ENCODE measurements around the gene KRTAP3-2.
"Not testable (repeated sequence)": the region's sequence is repeated elsewhere in the genome, so short reads cannot be mapped to it uniquely, and the experiment has no call there.

KRTAP3-2 gene

GRCh38 chr17:40999563-40999962, at the start of gene KRTAP3-2:
KRTAP3-2 (minus strand) TSS chr17:40999906; CDS start chr17:40999853, 53 bp downstream.
- not testable (repeated sequence) for DNase-seq (ENCODE audit: extremely low read depth in 1 of 2, low read depth in 1 of 2)

GRCh38 chr17:41049110-41049509, 49.4 kb upstream of the KRTAP3-2 start:
- no peak for DNase-seq (ENCODE audit: extremely low read depth in 1 of 2, low read depth in 1 of 2)

DNA sequence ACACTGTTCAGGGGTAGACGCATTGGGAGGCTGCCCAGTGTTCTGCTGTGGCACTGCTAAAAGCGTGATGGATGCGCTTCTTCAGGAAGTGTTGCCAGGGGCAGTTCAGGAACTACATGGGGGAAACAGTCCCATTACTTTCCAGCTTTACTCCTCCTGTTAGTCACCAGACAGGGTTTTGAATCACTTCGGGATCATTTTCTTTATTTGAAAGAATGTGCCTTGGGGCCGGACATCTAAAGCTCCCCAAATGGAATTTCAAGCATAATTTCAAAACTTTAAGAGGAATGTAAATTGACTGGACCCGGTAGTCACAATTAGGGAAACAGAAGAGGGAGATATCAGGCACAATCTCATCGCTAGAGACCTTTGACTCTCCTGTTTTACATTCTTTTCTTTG, 48.7 kb upstream of the KRTAP3-2 start:
- no peak for DNase-seq (ENCODE audit: extremely low read depth in 1 of 2, low read depth in 1 of 2)

DNA sequence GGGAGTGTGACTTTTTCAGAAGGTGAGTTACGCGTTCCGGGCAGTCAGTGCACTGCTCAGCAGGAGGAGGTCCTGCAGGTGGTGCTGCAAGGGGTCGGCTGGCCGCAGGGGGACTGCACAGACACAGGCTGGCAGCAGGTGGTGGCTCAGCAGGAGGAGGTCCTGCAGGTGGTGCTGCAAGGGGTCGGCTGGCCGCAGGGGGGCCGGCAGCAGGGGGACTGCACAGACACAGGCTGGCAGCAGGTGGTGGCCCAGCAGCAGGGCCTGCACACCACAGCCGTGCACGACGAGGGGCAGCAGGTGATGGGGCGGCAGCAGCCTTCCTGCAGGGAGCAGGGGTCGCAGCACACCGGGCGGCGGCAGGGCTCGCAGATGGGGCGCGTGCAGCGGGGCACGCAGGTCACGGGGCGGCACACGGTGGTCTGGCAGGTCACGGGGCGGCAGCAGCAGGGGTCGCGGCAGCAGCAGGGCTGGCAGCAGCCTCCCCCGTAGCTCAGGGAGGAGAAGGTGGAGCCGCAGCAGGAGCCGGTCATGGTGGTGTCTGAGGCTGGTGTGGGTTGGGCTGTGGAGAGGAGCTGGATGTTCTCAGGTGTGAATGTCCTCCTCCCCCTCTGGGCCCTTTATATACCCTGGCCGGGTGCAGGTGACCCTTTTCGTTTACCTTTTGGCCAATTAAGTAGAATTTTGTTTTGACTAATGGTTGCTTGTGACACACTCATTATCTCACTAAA, 47.2 kb upstream of the KRTAP3-2 start, which contains the start of gene KRTAP2-1:
Gene KRTAP2-1 (minus strand): TSS at position 582 of the 731 bp plus-strand sequence. CDS start 49 bp downstream, at position 533.
- DNase-seq (ENCODE audit: extremely low read depth in 1 of 2, low read depth in 1 of 2): not testable (repeated sequence)

GRCh38 chr17:41042953-41043352, 43.2 kb upstream of the KRTAP3-2 start:
- no peak for DNase-seq (ENCODE audit: extremely low read depth in 1 of 2, low read depth in 1 of 2)

GRCh38 chr17:41040783-41041571, 41.3 kb upstream of the KRTAP3-2 start, which contains the start of gene KRTAP1-1:
KRTAP1-1 (minus strand) TSS chr17:41041450; CDS start chr17:41041397, 53 bp downstream.
- not testable (repeated sequence) for DNase-seq (ENCODE audit: extremely low read depth in 1 of 2, low read depth in 1 of 2)

- no peak for DNase-seq (ENCODE audit: extremely low read depth in 1 of 2, low read depth in 1 of 2)
Observed at GRCh38 chr17:41037853-41038350, 38.2 kb upstream of the KRTAP3-2 start.

DNA sequence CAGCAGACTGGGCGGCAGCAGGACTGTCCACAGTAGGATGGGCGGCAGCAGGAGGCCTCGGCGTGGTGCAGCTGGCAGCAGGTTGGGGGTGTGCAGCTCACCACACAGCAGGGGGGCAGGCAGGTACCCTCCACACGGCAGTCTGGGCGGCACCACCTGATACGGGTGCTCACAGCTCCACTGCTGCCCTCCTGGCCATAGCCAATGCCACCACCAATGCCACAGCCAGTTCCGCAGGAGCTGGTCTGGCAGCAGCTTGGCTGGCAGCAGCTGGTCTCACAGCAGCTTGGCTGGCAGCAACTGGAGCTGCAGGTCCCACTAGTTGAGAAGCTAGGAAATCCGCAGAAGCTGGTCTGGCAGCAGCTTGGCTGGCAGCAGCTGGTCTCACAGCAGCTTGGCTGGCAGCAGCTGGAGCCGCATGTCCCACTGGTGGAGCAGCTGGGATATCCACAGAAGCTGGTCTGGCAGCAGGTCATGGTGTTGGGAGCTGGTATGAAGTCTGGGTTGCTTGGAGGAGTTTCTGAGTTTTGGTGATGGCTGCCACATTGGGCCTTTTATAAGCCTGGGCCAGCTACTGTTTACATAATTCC, 34.7 kb upstream of the KRTAP3-2 start, which contains the start of gene KRTAP1-3:
Gene KRTAP1-3 (minus strand): TSS at position 529 of the 590 bp plus-strand sequence. CDS start 53 bp downstream, at position 476.
- DNase-seq (ENCODE audit: extremely low read depth in 1 of 2, low read depth in 1 of 2): not testable (repeated sequence)

GRCh38 chr17:41029633-41030245, 30.0 kb upstream of the KRTAP3-2 start, which contains the start of gene KRTAP1-4:
KRTAP1-4 (minus strand) TSS chr17:41030195; CDS start chr17:41030078, 117 bp downstream.
- DNase-seq (ENCODE audit: extremely low read depth in 1 of 2, low read depth in 1 of 2): no peak

- DNase-seq (ENCODE audit: extremely low read depth in 1 of 2, low read depth in 1 of 2): no peak
Observed at GRCh38 chr17:41026715-41027471, 27.2 kb upstream of the KRTAP3-2 start, which contains the start of gene KRTAP1-5. KRTAP1-5 (minus strand) TSS chr17:41027208; CDS start chr17:41027155, 53 bp downstream.

DNA sequence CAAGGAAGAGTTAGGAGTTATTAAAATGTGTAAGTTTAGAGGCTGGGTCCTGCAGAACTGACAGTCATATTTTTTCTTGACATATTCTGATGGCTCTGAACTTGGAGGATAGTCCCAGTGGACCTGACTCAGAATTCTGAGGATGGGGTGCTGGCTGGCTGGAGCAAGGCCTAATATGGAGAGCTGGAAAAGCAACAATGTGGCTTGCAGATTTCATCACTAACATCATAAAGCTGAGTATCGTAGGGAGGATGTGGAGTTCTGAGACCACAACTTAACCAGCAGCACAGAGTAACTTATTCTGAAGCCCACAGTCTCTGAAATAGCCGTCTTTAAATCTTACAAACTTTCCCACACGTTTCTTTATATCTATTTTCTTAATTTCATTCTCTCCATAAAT, 25.0 kb upstream of the KRTAP3-2 start:
- DNase-seq (ENCODE audit: extremely low read depth in 1 of 2, low read depth in 1 of 2): no peak

- no peak for DNase-seq (ENCODE audit: extremely low read depth in 1 of 2, low read depth in 1 of 2)
Observed at GRCh38 chr17:41020336-41020735, 20.6 kb upstream of the KRTAP3-2 start.

DNA sequence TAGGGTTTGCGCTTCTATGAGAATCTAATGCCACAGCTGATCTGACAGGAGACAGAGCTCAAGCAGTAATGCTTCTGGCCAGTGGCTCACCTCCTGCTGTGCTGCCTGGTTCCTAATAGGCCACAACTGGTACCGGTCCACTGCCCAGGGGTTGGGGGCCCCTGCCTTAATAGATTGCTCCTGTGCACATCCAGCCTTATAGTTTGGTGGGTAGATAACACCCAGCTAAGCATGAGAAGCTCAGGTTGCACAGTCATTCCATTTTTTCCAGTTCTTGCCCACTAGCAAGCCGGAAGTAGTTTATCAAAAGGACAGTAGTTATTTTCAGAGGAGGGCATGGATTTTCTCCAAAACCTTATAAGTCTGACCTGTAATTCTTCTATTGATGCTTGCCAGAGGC, 19.7 kb upstream of the KRTAP3-2 start:
- DNase-seq (ENCODE audit: extremely low read depth in 1 of 2, low read depth in 1 of 2): no peak

- DNase-seq (ENCODE audit: extremely low read depth in 1 of 2, low read depth in 1 of 2): no peak
Observed at GRCh38 chr17:41018541-41018940, 18.8 kb upstream of the KRTAP3-2 start.

DNA sequence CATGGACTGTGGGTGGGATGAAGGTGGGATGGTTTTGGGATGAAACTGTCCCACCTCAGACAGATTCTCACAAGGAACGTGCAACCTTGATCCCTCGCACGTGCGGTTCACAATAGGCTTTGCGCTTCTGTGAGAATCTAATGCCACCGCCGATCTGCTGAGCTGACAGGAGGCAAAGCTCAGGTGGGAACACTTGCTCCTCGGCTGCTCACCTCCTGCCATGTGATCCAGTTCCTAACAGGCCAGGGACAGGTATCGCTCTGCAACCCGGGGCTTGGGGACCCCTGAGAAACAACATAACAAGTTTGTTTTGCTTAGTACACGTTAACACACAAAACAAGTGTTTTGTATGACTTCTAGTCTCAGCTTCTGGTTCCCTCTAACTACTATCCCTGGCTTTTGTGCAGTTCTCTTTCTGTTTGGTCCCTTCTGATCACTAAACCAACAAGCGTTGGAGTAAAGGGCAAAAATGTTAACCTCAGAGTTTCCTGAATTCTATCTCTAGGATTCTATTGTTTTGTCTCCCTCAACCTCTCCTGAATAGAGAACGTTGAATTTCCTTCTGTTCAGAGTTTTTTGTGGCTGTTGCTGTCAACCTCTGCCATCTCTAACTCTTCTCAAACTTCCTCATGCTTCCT, 17.0 kb upstream of the KRTAP3-2 start:
- no peak for DNase-seq (ENCODE audit: extremely low read depth in 1 of 2, low read depth in 1 of 2)

GRCh38 chr17:41015454-41015853, 15.7 kb upstream of the KRTAP3-2 start:
- DNase-seq (ENCODE audit: extremely low read depth in 1 of 2, low read depth in 1 of 2): no peak

DNA sequence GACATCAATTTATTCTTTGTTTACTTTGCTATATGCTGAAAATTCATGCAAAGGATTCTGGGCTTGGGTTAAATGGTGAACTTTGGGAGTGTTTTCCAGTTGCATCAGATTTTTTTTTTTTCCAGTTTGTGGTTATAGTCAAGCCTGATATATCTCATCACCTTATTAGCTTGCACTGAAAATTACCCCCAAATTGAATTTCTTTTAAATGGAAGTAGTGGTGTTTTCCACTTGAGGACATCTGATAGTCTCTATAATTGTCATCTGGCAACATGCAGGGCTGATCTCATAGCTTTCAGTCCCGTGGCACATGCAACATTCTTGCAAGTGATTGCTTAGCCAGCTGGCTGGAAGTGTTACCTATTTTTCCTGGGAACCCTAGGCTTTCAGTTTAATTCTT, 13.9 kb upstream of the KRTAP3-2 start:
- no peak for DNase-seq (ENCODE audit: extremely low read depth in 1 of 2, low read depth in 1 of 2)

DNA sequence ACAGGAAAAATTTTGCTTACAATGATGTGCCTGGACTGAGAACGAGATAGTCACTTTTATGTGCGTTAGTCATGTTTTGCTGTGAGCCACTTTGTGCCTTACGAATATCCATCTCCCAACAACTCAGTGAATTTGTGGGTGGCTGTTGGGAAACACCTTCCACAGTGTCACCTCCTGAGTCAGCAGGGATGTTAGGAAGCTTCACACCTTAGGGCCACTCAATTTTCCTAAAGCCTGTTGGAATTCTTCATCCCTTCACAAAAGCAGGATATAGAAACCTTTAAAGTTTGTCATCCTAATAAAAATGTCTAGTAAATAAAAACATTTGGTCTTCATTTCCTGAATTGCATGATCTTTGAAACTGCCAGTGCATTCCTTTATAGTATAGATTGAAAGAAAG, 13.5 kb upstream of the KRTAP3-2 start:
- no peak for DNase-seq (ENCODE audit: extremely low read depth in 1 of 2, low read depth in 1 of 2)

Measured in stimulated activated CD8-positive, alpha-beta memory T cell treated with anti-CD3 and anti-CD28 coated beads, Interleukin-7, amount 100 ng/mL, for 48 hours (primary cell).